ENCODE measurements around the gene SERPINA9.
"Not testable (repeated sequence)": the region's sequence is repeated elsewhere in the genome, so short reads cannot be mapped to it uniquely, and the experiment has no call there.

The SERPINA9 gene

GRCh38 chr14:94423453-94424056, 52.4 kb downstream of the SERPINA9 start:
- peak; percentile 3 for DNase-seq (ENCODE audit: low read depth)

- no peak for DNase-seq (ENCODE audit: low read depth)
Observed at GRCh38 chr14:94421316-94421715, 54.7 kb downstream of the SERPINA9 start.

- not testable (repeated sequence) for DNase-seq (ENCODE audit: low read depth)
Observed at GRCh38 chr14:94417497-94418205, 58.3 kb downstream of the SERPINA9 start.
